Stimulated activated CD8-positive, alpha-beta memory T cell treated with anti-CD3 and anti-CD28 coated beads, Interleukin-2, amount 100 ng/mL, for 1 hour (primary cell): Measurements from ENCODE around the gene ATL1.
A peak's percentile ranks its signal among the peaks of the same experiment; 100 is the strongest.
"Not testable (repeated sequence)": the region's sequence is repeated elsewhere in the genome, so short reads cannot be mapped to it uniquely, and the experiment has no call there.

ENCODE experiments used
- DNase-seq, 2 donors: peaks; one replicate each; pipeline ENCODE4 v3.0.0-alpha.2; 2020; ENCODE audit warnings: low read depth in 2 of 2

The ATL1 gene

DNA sequence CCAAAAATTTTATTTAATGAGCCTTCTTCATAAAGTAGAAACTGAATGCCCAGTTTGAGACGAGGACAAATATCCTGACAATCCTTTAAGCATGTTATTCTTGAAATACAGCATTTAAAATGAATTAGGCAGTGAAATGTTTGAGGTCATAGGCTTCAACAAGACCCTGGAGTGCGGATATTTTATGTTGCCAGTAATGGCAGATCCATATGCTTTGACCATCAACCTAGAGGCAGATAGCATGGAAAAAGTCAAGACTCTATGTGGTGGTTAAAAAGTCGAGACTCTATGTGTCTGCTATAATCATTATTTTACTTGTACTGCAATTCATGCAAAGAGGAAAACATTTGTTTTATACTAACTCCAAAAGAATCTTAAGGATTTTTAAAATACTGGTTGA, 25.5 kb upstream of the ATL1 start:
- no peak for DNase-seq

DNA sequence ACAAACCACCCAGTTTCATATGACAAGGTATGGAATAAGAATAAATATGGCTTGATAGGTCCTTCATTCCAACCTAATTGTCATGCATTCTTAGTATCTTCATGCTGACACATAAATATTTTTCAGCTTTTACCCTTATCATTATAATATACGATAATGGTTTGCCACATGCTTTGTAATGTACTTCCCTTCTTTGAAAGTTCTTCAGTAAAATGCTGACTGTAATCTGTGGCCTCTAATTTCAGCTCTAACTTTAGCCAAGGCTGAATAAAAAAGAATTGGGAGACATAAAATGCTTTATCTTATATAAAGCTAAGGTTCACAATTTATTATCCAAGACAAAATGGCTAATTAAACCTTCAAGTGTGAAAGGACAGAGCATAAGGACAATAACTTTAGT, 24.9 kb upstream of the ATL1 start:
- no peak for DNase-seq

DNA sequence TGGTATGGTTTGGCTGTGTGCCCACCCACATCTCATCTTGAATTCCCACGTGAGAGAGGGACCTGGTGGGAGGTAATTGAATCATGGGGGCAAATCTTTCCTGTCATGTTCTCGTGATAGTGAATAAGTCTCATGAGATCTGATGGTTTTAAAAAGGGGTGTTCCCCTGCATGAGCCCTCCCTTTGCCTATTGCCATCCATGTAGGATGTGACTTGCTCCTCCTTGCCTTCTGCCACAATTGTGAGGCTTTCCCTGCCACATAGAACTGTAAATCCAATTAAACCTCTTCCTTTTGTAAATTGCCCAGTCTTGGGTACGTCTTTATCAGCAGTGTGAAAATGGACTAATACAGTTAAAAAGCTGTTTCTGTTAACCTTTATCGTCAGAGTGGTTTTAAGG, 21.9 kb upstream of the ATL1 start:
- DNase-seq, result not testable (repeated sequence)

DNA sequence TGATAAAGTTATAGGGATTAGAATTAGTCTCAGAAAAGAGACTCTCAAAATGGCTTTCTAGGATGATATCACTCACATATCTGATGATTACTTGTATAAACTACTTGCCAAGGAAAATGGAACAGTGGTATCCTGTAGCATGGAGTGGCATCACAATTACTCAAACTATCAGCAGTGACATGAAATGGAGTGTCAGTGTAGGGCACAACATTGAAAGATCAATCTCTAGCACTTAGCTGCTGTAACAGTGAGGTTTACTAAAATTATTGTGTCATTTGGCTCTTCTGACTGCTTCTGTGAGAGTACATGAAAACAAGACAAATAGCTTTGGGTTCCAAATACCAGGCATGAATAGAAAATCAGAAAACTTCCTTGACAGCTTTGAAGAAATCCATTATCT, 20.9 kb upstream of the ATL1 start:
- no peak for DNase-seq

DNA sequence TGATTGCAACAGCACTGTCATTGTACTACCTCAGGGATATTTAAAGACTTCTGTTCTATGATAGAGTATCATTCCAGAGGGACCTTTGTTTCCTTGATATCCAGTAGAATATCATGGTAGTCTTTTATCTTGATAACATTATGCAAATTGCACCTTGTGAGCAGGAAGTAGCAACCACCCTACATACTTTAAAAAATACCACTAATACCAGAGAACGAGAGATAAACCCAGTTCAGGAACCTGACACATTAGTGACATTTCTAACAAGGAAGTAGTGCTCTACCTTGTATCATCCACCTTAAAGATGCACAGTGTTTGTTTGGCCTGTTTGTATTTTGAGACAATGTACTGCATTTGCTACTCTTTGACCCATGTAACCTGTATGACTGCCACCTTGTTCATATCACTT, 18.8 kb upstream of the ATL1 start:
- DNase-seq, result no peak

DNA sequence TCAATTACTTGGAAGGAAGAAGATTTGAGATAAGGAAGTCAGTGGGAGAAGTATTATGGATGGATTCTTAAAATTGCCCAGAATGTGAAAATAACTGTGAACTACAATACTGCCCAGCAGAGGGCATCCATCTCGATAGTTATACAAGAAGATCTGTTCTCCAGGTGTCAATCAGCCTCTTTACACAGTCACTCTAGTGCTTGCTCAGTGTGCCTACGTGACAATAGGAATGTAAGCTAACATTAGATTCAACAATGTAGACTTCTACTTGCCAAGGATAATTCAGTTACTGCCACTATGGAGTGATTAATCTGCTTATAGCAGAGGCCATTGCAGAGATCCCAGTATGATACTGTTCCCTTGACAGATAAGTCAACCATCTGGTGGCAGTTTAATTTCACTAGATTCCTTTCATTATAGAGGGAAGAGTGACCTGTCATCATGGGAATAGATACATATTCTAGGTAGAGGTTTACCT, 17.0 kb upstream of the ATL1 start:
- DNase-seq, result no peak

DNA sequence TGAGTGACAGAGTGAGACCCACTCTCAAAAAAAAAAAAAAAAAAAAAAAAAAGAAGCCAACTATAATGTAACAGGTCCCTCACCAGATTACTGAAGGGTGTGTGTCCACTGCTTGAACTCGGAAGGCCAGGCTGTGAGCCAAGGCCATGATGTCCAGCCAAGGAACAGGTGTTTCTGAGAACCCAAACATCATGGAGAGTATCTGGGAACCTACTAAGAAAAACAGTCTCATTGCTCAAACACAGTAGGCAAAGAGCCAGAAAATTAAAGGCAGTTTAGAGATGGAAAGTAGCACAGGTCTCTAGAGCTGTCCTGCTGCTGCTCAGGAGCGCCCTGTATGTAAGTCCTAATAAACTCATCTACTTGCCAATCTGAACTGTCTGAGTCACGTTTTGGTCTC, 15.0 kb upstream of the ATL1 start:
- no peak for DNase-seq

DNA sequence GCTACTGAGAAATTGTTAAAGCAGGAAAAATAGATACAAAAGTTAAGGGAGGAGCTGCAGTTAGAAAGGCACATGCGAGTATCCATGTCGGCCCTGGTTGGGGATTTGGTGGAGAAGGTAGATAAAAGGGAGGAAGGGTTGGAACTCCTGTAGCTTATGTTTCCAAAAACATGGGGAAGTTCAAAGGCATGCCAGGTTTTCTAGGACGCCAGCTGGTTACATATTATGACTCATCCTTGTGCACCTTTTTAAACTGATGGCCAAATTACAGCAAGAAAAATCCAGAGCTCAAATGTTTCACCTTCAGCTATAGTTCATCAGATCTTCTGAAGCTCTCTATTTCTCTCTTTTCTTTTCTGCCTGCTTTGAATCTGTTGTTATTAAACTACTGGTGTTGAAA, 14.3 kb upstream of the ATL1 start:
- DNase-seq, result no peak

DNA sequence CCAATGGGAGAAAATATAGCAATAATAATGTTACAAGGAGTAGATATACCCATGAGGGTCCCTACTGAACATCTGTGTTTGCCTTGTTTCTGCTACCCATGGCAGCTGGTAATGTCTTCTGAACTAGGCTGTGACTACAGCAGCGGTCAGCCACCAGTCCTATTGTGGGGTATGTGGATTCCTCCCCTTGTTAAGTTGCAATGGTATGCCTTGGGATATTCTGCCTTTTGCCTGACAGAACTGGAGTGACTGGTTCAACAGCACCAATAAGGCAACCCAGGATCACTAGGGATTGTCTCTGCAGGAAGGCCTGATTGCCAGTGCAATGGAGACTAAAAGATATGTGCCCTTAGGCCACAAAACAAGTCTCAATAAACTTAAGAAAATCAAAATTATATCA, 9.7 kb upstream of the ATL1 start:
- DNase-seq, result no peak

DNA sequence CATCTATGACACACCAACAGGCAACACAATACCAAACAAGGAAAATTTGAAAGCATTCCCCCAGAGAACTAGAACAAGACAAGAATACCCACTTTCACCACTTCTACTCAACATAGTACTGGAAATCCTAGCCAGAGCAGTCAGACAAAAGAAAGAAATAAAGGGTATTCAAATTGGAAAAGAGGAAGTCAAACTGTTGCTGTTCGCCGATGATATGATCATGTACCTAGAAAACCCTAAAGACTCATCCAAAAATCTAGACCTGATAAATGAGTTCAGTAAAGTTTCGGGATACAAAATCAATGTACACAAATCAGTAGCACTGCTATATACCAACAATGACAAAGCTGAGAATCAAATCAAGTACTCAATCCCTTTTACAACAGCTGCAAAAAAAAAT, 8.1 kb upstream of the ATL1 start:
- no peak for DNase-seq

DNA sequence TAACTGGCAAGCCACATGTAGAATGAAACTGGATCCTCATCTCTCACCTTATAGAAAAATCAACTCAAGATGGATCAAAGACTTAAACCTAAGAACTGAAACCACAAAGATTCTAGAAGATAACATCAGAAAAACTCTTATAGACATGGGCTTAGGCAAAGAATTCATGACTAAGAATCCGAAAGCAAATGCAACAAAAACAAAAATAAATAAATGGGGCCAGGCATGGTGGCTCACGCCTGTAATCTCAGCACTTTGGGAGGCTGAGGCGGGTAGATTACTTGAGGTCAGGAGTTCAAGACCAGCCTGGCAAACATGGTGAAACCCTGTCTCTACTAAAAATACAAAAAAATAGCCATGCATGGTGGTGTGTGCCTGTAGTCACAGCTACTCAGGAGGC, 7.1 kb upstream of the ATL1 start:
- not testable (repeated sequence) for DNase-seq

DNA sequence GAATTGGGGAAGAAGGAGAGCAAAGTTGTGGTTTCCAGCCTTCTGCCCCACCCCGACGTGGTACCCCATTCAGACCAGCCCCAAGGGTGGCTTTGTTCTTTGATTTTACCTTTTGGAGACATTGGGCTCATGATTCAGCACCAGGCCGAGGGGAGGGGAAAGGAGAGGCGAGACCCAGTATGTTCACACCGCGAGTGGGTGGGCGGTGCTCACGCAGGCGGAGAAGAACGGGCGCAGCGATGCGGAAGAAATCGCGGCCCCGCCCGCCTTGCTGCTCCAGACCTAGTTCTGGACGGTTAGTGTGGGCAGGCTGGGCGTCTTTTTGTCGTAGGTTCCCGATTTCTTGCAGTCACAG, 963 bp downstream of the ATL1 start:
- DNase-seq, result peak in 1 of 2 donors; percentile 14

DNA sequence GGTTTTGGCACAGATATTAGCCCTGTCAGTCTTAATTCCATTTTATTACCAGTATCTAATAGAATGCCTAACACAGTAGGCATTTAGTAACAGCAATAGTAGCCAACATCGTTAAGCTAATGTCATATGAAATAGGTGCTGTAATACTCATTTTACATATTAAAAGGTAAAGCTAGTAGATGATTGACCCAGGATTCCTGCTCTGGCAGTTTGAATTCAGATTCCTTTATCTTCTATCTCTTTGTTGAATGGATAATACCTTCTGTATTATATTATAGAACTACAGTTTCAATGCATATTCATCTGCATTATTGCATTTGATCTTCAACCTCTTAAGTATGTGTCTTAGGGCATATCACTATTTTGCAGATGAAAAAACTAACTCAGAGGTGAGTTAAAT, 2.9 kb downstream of the ATL1 start:
- DNase-seq, result no peak

DNA sequence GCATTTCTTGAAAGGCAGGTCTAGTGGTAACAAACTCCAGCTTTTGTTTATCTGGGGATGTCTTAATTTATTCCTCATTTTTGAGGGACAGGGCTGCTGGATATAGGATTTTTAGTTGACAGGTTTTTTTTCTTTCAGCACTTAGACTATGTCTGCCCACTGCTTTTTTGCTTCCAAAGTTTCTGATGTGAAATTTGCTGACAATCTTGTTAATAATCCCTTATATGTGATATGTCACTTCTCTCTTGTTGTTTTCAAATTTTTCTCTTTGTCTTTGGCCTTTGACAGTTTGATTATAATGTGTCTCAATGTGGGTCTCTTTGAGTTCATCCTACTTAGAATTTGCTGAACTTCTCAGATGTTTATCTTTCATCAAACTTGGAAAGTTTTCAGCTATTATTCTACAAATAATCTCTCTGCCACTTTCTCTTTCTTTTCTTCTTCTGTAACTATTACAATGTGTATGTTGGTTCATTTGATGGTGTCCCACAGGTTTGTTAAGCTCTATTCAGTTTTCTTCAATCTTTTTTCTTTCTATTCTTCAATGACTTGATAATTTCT, 9.8 kb downstream of the ATL1 start:
- DNase-seq, result no peak

DNA sequence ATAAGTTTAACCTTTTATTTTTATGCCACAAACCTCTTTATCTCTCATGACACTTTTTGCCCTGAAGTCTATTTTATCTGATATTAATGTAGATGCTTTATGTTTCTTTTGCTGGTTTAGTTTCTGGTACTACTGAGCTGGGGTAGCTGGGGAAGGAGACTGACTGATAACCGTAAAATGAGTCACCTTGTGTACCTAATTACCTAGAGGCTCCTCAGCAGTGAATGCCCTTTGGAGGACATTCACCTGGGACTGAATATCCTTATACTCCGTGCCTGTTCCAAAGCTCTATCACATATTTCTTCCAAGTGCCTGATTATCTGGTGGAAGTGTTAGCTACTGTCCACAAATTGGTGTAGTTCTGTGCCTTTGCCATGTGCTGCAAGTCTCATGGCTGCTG, 13.9 kb downstream of the ATL1 start:
- no peak for DNase-seq

DNA sequence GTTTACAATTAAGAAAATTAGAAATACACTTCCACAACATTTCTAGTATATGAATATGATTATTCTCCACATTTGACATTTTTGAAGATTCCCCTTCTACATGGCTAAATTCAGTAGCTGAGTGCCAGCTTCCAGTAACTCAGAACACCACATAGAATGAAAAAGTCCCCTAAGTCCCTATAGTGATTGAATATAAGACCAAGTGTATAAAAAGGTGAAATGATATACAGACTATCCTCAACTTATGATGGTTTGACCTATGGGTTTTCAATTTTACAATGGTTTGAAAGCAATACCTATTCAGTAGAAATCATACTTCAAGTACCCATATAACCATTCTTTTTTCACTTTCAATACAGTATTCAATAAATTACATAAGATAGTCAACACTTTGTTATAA, 15.8 kb downstream of the ATL1 start:
- DNase-seq, result no peak

DNA sequence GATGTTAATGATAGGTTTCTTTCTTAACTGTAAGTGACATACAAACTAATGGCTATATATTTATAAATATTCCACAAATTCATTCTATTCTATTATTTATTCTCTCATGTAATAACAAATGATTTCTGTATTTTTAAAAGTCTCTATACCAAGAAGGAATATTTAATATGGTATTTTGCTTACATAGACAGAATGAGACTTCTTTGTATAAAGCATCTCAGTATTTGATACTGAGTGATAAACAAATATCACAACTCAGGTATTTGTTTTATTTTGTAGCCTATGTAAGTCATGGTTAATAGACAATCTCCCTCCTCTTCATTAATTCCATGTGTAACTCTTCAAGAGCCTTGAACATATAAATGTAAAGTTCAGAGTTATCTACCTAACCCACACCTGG, 18.0 kb downstream of the ATL1 start:
- no peak for DNase-seq

DNA sequence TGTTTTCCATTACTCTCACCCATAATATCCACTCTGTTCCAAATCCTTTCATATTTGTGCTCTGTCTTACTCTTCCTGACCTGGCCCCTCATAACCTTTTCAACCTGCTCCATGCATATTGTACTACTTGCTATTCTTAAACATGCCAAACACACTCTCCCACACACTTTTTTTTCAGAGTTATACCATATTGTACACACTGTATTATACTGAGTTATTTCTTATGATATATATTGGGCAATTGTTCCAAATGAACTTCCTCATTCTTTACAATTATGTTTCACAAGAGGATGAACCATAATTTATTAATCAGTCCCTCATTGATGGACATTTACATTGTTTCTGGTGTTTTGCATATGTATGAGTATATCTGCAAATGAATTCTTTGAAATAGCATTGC, 18.5 kb downstream of the ATL1 start:
- DNase-seq, result no peak

DNA sequence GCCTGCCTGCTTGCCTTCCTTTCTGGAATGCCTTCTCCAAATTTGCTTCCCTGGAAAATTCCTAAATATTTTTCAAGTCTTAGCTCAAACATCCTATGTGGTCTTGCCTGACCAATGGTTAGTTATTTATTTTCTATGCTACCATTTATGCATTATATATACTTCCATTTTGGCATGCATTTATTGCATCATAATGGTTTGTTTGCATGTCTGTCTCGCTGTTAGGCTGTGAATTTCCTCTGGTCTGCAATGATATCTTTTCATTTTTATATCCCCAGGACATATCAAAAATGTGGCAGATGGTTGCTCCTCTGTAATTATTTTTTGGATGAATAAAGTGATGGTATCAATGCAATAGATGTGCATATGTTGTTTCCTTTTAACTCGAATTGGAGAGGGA, 30.5 kb downstream of the ATL1 start:
- DNase-seq, result no peak

DNA sequence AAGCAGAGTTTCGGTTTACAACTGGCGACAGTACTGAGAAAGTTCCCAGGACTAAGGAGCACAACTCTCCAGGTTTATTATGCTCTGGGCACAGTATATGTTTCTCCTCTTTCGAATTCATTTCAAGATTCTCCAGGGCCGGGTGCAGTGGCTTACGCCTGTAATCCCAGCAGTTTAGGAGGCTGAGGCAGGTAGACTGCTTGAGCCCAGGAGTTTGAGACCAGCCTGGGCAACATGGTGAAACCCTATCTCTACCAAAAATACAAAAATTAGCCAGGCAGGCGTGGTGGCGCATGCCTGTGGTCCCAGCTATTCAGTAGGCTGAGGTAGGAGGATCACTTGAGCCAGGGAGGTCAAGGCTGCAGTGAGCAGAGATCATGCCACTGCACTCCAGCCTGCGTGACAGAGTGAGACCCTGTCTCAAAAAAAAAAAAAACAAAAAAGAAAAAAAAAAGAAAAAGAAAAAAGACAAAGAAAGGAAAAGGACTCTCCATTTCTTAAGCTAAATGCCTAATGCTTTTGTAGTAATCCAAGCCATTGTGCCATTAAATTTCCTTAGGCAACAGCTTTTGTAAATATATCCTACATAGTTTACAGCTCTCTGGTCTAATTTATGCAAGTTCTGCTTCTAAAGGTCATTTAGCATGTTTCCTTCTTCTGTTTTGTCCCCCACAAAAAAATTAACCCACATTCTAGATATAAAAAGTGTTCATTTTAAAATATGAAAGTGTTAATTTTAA, 34.8 kb downstream of the ATL1 start:
- no peak for DNase-seq

DNA sequence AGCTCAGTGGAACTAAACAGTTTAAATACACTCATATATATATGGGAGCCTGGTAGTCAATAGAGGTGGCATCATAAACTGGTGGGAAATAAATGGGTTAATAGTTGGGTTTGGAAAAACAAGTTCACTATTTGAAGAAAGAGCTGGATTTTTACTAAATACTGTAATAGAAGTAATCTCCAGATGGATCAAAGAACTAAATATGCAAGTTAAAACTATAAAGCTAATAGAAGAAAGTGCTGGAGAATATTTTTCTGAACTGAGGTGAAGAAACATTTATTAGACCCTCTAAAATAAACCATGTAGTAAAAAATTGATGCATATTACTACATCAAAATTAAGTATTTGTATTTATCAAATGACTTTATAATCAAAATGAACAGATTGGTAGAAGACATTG, 38.8 kb downstream of the ATL1 start:
- no peak for DNase-seq

DNA sequence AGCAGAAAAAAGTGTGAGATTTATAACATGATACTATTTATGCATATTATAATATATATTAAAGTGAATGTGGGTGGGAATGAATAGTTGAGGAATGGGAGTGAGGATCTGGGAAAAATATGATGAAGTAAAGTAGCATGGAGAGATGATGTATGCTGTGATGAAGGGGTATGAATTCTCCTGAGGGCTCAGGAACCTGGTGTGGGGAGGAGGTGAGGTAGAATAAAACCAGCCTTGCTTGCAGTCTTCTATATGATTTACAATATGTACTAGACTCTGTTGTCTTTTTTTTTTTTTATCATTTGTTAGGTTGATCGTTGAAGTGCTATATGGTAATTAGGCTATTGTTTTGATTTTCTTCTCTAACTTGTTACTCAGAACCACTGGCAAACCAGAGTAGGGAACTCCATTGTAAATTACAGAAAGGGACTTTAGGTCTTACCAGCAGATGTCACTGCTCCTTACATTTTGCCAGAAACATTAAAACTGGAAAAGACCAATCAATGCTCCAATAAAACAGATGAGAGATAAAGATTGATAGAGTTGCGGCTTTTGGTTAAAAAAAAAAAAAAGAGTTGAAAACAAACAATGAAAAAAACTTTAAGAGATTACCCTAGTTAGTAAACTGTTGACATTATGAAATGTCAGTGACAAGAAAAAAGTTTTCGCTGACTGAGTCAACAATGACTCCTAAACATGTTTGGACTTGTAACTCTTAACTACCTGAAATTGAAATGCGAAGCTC, 39.9 kb downstream of the ATL1 start:
- no peak for DNase-seq

DNA sequence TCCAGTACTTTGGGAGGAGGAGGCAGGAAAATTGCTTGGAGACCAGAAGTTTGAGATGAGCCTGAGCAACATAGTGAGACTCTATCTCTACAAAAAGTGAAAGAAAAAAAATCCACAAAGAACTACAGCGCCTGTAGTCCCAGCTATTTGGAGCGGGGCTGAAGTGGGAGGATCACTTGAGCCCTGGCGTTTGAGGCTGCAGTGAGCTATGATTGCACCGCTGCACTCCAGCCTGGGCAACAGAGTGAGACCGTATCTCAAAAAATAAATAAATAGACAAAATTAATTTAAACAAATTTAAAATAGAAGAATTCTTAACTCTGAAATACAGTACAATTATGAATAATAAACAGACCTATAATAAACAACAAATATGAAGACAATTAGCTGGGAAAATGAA, 40.9 kb downstream of the ATL1 start:
- no peak for DNase-seq
